Neural progenitor cell (in vitro differentiated cells): ENCODE measurements around the gene PDE11A. TPM values are rescaled to one million over a fixed set of nuclear protein-coding genes. Genes with fewer than 3 reads are reported as not detected.

Experiments used
- DNase-seq: peaks from one replicate; pipeline ENCODE4 v3.0.0-alpha.2; 2016; ENCODE audit warnings: low spot score
- H2AFZ ChIP-seq: fragments of 200-600 bp; sonication (generic); replicated peaks from 2 replicates; pipeline ENCODE4 v1.6.1; 2016; ENCODE audit warnings: antibody characterized with exemption
- H3F3A ChIP-seq: fragments of 200-600 bp; sonication (generic); 2 replicates; pipeline ENCODE4 v1.6.1; 2016; ENCODE audit warnings: antibody characterized with exemption, low read depth
- H3K27ac ChIP-seq: fragments of 200-600 bp; sonication (generic); 2 replicates; pipeline ENCODE4 v1.5.1; 2016; ENCODE audit warnings: mild to moderate bottlenecking
- H3K27me3 ChIP-seq: fragments of 200-600 bp; sonication (generic); 2 replicates; pipeline ENCODE4 v1.6.1; 2016; ENCODE audit warnings: mild to moderate bottlenecking, moderate library complexity
- H3K36me3 ChIP-seq: fragments of 200-600 bp; sonication (generic); 2 replicates; pipeline ENCODE4 v1.5.1; 2016
- H3K4me1 ChIP-seq: fragments of 200-600 bp; sonication (generic); 2 replicates; pipeline ENCODE4 v1.6.1; 2016; ENCODE audit warnings: mixed run types
- H3K4me2 ChIP-seq: fragments of 200-600 bp; sonication (generic); 2 replicates; pipeline ENCODE4 v1.6.1; 2016
- H3K4me3 ChIP-seq: fragments of 200-600 bp; sonication (generic); 2 replicates; pipeline ENCODE4 v1.5.1; 2016
- H3K79me2 ChIP-seq: fragments of 200-600 bp; sonication (generic); 2 replicates; pipeline ENCODE4 v1.6.1; 2016; ENCODE audit warnings: low read depth
- H3K9ac ChIP-seq: fragments of 200-600 bp; sonication (generic); 2 replicates; pipeline ENCODE4 v1.6.1; 2016
- H3K9me3 ChIP-seq: fragments of 200-600 bp; sonication (generic); 2 replicates; pipeline ENCODE4 v1.5.1; 2016; ENCODE audit warnings: low read depth
- H4K20me1 ChIP-seq: fragments of 200-600 bp; sonication (generic); 2 replicates; pipeline ENCODE4 v1.6.1; 2016; ENCODE audit warnings: low read depth
- H3K27ac Mint-ChIP-seq: 3 replicates; pipeline ENCODE4 v1.8.0; 2021; ENCODE audit warnings: mixed read lengths
- H3K27me3 Mint-ChIP-seq: 2 replicates; pipeline ENCODE4 v1.8.0; 2022; ENCODE audit warnings: low read depth, mild to moderate bottlenecking, inconsistent platforms, moderate library complexity, mixed read lengths; ENCODE audit not compliant: insufficient read depth
- H3K36me3 Mint-ChIP-seq: 3 replicates; pipeline ENCODE4 v1.8.0; 2021; ENCODE audit warnings: mixed read lengths
- H3K4me1 Mint-ChIP-seq: 3 replicates; pipeline ENCODE4 v1.8.0; 2021; ENCODE audit warnings: mixed read lengths
- H3K4me3 Mint-ChIP-seq: 3 replicates; pipeline ENCODE4 v1.8.0; 2021; ENCODE audit warnings: mild to moderate bottlenecking, moderate library complexity, mixed read lengths
- H3K9me3 Mint-ChIP-seq: 3 replicates; pipeline ENCODE4 v1.8.0; 2020; ENCODE audit warnings: mixed read lengths
- EZH2 ChIP-seq: fragments of 200-600 bp; sonication (generic); IDR thresholded peaks from 2 replicates; pipeline ENCODE4 v1.6.1; 2017; ENCODE audit warnings: antibody characterized with exemption, mild to moderate bottlenecking, moderate library complexity
- EZH2phosphoT487 ChIP-seq: fragments of 200-600 bp; sonication (generic); IDR thresholded peaks from 2 replicates; pipeline ENCODE4 v1.6.1; 2017; ENCODE audit warnings: antibody characterized with exemption
- total RNA-seq: library from RNA; depleted of rRNA; stranded (reverse); fragments of >200 nt; gene quantifications from 2 replicates; pipeline ENCODE4 v1.2.3, GENCODE V29; 2015; ENCODE audit warnings: low replicate concordance
- TF ChIP-seq, protein P1 (sequence below): fragments of 200-600 bp; sonication (generic); IDR thresholded peaks from 2 replicates; pipeline ENCODE4 v1.5.1; 2017; ENCODE audit warnings: antibody characterized with exemption, mild to moderate bottlenecking

PDE11A gene
- total RNA-seq, 1 donor from 2014 or later: 0.13 TPM

DNA sequence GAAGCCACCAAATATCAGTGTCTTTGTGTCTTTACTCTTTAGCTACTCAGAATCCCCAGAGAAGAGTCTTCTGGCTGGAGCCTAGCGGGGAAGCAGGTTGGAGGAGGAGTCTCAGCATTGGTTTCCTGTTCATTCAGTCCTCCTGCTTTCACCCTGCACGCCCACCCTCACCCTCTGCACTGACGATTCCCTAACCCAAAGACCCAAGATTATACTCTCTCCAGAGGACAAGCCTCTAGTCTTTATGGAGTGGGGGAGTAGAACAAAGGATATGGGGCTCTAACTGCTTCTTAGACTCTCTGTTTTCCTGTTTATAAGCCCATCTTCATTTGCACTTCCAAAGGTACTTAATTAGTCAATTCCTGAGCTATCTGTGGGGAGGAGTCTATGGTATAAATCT is 341.2 kb downstream of the PDE11A start:
- Histone ChIP-seq H3K36me3 (no peaks in the 10 kb centered on the region), H3K4me1 (peaks cover 55% of the 10 kb centered on the region), H2AFZ (peak overlapping the region; percentile 75), H3K27me3 (peaks cover 92% of the 10 kb centered on the region), H3K79me2 (no peaks in the 10 kb centered on the region), H4K20me1 (no peaks in the 10 kb centered on the region), H3F3A (peaks cover 32% of the 10 kb centered on the region), H3K27ac (no peak overlapping the region), H3K9ac (no peak overlapping the region), H3K4me2 (peak overlapping the region; percentile 66), H3K4me3 (no peak overlapping the region), H3K9me3 (no peaks in the 10 kb centered on the region)
- Mint-ChIP-seq H3K4me3 (no peak overlapping the region), H3K27me3 (peaks cover 9% of the 10 kb centered on the region), H3K4me1 (peaks cover 12% of the 10 kb centered on the region), H3K36me3 (no peaks in the 10 kb centered on the region), H3K27ac (no peak overlapping the region), H3K9me3 (no peaks in the 10 kb centered on the region)
- TF ChIP-seq EZH2phosphoT487 (no peak), EZH2 (no peak)
- TF ChIP-seq, protein P1, sequence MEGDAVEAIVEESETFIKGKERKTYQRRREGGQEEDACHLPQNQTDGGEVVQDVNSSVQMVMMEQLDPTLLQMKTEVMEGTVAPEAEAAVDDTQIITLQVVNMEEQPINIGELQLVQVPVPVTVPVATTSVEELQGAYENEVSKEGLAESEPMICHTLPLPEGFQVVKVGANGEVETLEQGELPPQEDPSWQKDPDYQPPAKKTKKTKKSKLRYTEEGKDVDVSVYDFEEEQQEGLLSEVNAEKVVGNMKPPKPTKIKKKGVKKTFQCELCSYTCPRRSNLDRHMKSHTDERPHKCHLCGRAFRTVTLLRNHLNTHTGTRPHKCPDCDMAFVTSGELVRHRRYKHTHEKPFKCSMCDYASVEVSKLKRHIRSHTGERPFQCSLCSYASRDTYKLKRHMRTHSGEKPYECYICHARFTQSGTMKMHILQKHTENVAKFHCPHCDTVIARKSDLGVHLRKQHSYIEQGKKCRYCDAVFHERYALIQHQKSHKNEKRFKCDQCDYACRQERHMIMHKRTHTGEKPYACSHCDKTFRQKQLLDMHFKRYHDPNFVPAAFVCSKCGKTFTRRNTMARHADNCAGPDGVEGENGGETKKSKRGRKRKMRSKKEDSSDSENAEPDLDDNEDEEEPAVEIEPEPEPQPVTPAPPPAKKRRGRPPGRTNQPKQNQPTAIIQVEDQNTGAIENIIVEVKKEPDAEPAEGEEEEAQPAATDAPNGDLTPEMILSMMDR: no peak
- DNase-seq: peak; percentile 57

DNA sequence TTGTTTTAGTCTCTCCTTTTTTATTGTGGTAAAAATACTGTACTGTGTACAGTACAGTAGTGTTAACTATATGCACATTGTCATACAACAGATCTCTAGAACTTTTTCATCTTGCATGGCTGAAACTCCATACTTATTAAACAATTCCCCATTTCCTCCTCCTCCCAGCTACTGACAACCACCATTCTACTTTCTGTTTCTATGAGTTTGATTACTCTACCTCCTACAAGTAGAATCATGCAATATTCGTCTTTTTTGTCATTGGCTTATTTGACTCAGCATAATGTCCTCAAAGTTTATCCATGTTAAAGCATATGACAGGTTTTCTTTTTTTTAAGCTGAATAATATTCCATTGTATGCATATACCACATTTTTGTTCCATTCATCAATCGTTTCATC is 341.8 kb downstream of the PDE11A start:
- H3K4me3 ChIP-seq: no peak overlapping the region
- H3K79me2 ChIP-seq: no peaks in the 10 kb centered on the region
- no peaks in the 10 kb centered on the region for H4K20me1 ChIP-seq
- Mint-ChIP-seq H3K9me3 (no peaks in the 10 kb centered on the region), H3K4me3 (no peak overlapping the region), H3K36me3 (no peaks in the 10 kb centered on the region), H3K27ac (no peak overlapping the region), H3K4me1 (peaks cover 12% of the 10 kb centered on the region), H3K27me3 (peaks cover 4% of the 10 kb centered on the region)
- H3K4me1 ChIP-seq: peaks cover 55% of the 10 kb centered on the region
- TF ChIP-seq, protein P1: no peak
- TF ChIP-seq EZH2 (no peak), EZH2phosphoT487 (no peak)
- no peaks in the 10 kb centered on the region for H3K36me3 ChIP-seq
- no peak overlapping the region for H3K9ac ChIP-seq
- peak overlapping the region; percentile 75 for H2AFZ ChIP-seq
- H3F3A ChIP-seq: peaks cover 32% of the 10 kb centered on the region
- no peaks in the 10 kb centered on the region for H3K9me3 ChIP-seq
- no peak overlapping the region for H3K27ac ChIP-seq
- peaks cover 94% of the 10 kb centered on the region for H3K27me3 ChIP-seq
- no peak for DNase-seq
- peak overlapping the region; percentile 66 for H3K4me2 ChIP-seq

DNA sequence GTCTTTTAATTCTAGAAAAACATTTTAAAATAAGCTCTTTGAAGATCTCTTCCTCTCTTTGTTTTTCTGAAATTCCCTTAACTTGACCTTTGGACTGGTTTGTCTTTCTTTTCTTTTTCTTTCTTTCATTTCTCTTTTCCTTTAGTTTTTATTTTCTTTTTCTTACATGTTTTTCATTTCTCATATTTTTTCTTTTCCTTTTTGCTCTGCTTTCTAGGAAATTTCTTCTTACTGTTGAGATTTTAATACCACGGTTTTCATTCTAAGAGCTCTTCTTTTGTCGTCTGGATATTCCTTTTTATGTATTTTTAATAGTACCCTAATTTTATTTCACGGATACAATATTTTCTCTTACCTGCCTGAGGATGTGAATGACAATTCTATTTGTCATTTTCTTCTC is 342.2 kb downstream of the PDE11A start:
- H3K9me3 Mint-ChIP-seq: no peaks in the 10 kb centered on the region
- no peak for TF ChIP-seq EZH2phosphoT487
- TF ChIP-seq, protein P1: no peak
- no peak for TF ChIP-seq EZH2
- no peak overlapping the region for H3K27ac Mint-ChIP-seq
- no peak overlapping the region for H3K4me3 Mint-ChIP-seq
- H3K27me3 Mint-ChIP-seq: peaks cover 4% of the 10 kb centered on the region
- DNase-seq: no peak
- Histone ChIP-seq H3K4me3 (no peak overlapping the region), H3K79me2 (no peaks in the 10 kb centered on the region), H2AFZ (no peak overlapping the region), H3K9ac (no peak overlapping the region), H3K4me1 (peaks cover 55% of the 10 kb centered on the region), H3K4me2 (peak overlapping the region; percentile 66), H3K27me3 (peaks cover 94% of the 10 kb centered on the region), H3F3A (peaks cover 32% of the 10 kb centered on the region), H3K9me3 (no peaks in the 10 kb centered on the region), H3K27ac (no peak overlapping the region), H3K36me3 (no peaks in the 10 kb centered on the region), H4K20me1 (no peaks in the 10 kb centered on the region)
- no peaks in the 10 kb centered on the region for H3K36me3 Mint-ChIP-seq
- peaks cover 12% of the 10 kb centered on the region for H3K4me1 Mint-ChIP-seq
